NCI-H524 treated with DMSO at 0.1 percent for 48 hours (cell line): ENCODE data around the gene SCGB1A1.
"Not testable (repeated sequence)": the region's sequence is repeated elsewhere in the genome, so short reads cannot be mapped to it uniquely, and the experiment has no call there.

Source experiments
- DNase-seq: peaks from one replicate; lab custom pipeline; 2025; lab: John Stamatoyannopoulos, UW

Gene SCGB1A1

GRCh38 chr11:62418733-62419132 lies at the start of gene SCGB1A1:
TSS of gene SCGB1A1 (plus strand) at chr11:62419033. CDS start at chr11:62419096, 63 bp downstream.
- no peak for DNase-seq

GRCh38 chr11:62370743-62371440 lies 47.9 kb upstream of the SCGB1A1 start:
- DNase-seq: no peak

- DNase-seq: no peak
Measured at GRCh38 chr11:62372871-62373270, 46.0 kb upstream of the SCGB1A1 start.

GRCh38 chr11:62373464-62374119 lies 45.2 kb upstream of the SCGB1A1 start:
- no peak for DNase-seq

- no peak for DNase-seq
Measured at GRCh38 chr11:62374801-62375200, 44.0 kb upstream of the SCGB1A1 start.

- peak; percentile 2 for DNase-seq
Measured at GRCh38 chr11:62378459-62379063, 40.3 kb upstream of the SCGB1A1 start.

GRCh38 chr11:62379586-62379985 lies 39.2 kb upstream of the SCGB1A1 start:
- not testable (repeated sequence) for DNase-seq

- peak; percentile 26 for DNase-seq
Measured at GRCh38 chr11:62380821-62381245, 38.0 kb upstream of the SCGB1A1 start.

GRCh38 chr11:62383822-62384221 lies 35.0 kb upstream of the SCGB1A1 start:
- DNase-seq: no peak

- DNase-seq: not testable (repeated sequence)
Measured at GRCh38 chr11:62386083-62386482, 32.8 kb upstream of the SCGB1A1 start.

GRCh38 chr11:62387381-62387780 lies 31.5 kb upstream of the SCGB1A1 start:
- DNase-seq: no peak

- no peak for DNase-seq
Measured at GRCh38 chr11:62388999-62389398, 29.8 kb upstream of the SCGB1A1 start.

GRCh38 chr11:62390237-62390636 lies 28.6 kb upstream of the SCGB1A1 start:
- DNase-seq: no peak

GRCh38 chr11:62390722-62391121 lies 28.1 kb upstream of the SCGB1A1 start:
- no peak for DNase-seq

- DNase-seq: no peak
Measured at GRCh38 chr11:62391642-62392425, 27.0 kb upstream of the SCGB1A1 start.

GRCh38 chr11:62392506-62392905 lies 26.3 kb upstream of the SCGB1A1 start:
- no peak for DNase-seq

- no peak for DNase-seq
Measured at GRCh38 chr11:62393061-62393611, 25.7 kb upstream of the SCGB1A1 start.

- peak; percentile 6 for DNase-seq
Measured at GRCh38 chr11:62393735-62394134, 25.1 kb upstream of the SCGB1A1 start.

GRCh38 chr11:62394825-62395538 lies 23.9 kb upstream of the SCGB1A1 start:
- peak; percentile 53 for DNase-seq

- DNase-seq: no peak
Measured at GRCh38 chr11:62395885-62396551, 22.8 kb upstream of the SCGB1A1 start.
